Rectal smooth muscle tissue (tissue), 1 donor: ENCODE measurements around the gene RFX6.

Experiments used
- H3K27ac ChIP-seq: one replicate; pipeline ENCODE4 v1.7.0; 2013; ENCODE audit warnings: low read depth, low read length, inconsistent platforms
- H3K27me3 ChIP-seq: one replicate; pipeline ENCODE4 v1.7.0; 2013; ENCODE audit warnings: low read length; ENCODE audit not compliant: control insufficient read depth, insufficient read depth
- H3K36me3 ChIP-seq: one replicate; pipeline ENCODE4 v1.7.0; 2013; ENCODE audit warnings: low read length; ENCODE audit not compliant: control insufficient read depth, insufficient read depth
- H3K4me1 ChIP-seq: one replicate; pipeline ENCODE4 v1.7.0; 2013; ENCODE audit warnings: low read length; ENCODE audit not compliant: control insufficient read depth, insufficient read depth
- H3K4me3 ChIP-seq: one replicate; pipeline ENCODE4 v1.7.0; 2013; ENCODE audit warnings: low read length
- H3K9ac ChIP-seq: one replicate; pipeline ENCODE4 v1.7.0; 2013; ENCODE audit warnings: low read length

The RFX6 gene

GRCh38 chr6:116954938-116955337 is 77.9 kb downstream of the RFX6 start:
- Histone ChIP-seq H3K4me3 (no peak overlapping the region), H3K36me3 (no peaks in the 10 kb centered on the region), H3K4me1 (no peaks in the 10 kb centered on the region), H3K27me3 (no peaks in the 10 kb centered on the region), H3K9ac (no peak overlapping the region), H3K27ac (no peak overlapping the region)

GRCh38 chr6:116955773-116956172 is 78.7 kb downstream of the RFX6 start:
- no peaks in the 10 kb centered on the region for H3K27me3 ChIP-seq
- no peak overlapping the region for H3K27ac ChIP-seq
- H3K9ac ChIP-seq: no peak overlapping the region
- H3K4me1 ChIP-seq: no peaks in the 10 kb centered on the region
- no peaks in the 10 kb centered on the region for H3K36me3 ChIP-seq
- no peak overlapping the region for H3K4me3 ChIP-seq

GRCh38 chr6:116963972-116964371 is 86.9 kb downstream of the RFX6 start:
- Histone ChIP-seq H3K4me3 (no peak overlapping the region), H3K27me3 (no peaks in the 10 kb centered on the region), H3K9ac (no peak overlapping the region), H3K4me1 (no peaks in the 10 kb centered on the region), H3K27ac (no peak overlapping the region), H3K36me3 (no peaks in the 10 kb centered on the region)

GRCh38 chr6:116966675-116967576 is 89.9 kb downstream of the RFX6 start:
- Histone ChIP-seq H3K27me3 (no peaks in the 10 kb centered on the region), H3K9ac (no peak overlapping the region), H3K4me3 (no peak overlapping the region), H3K27ac (no peak overlapping the region), H3K36me3 (no peaks in the 10 kb centered on the region), H3K4me1 (no peaks in the 10 kb centered on the region)

GRCh38 chr6:116969211-116969863 is 92.3 kb downstream of the RFX6 start:
- Histone ChIP-seq H3K9ac (no peak overlapping the region), H3K4me1 (no peaks in the 10 kb centered on the region), H3K27ac (no peak overlapping the region), H3K36me3 (no peaks in the 10 kb centered on the region), H3K4me3 (no peak overlapping the region), H3K27me3 (no peaks in the 10 kb centered on the region)

- no peak overlapping the region for H3K9ac ChIP-seq
- no peaks in the 10 kb centered on the region for H3K27me3 ChIP-seq
- no peak overlapping the region for H3K4me3 ChIP-seq
- H3K4me1 ChIP-seq: no peaks in the 10 kb centered on the region
- no peak overlapping the region for H3K27ac ChIP-seq
- H3K36me3 ChIP-seq: no peaks in the 10 kb centered on the region
These were observed 94.9 kb downstream of the RFX6 start for GRCh38 chr6:116971959-116972358.

GRCh38 chr6:116973976-116974375 is 96.9 kb downstream of the RFX6 start:
- Histone ChIP-seq H3K9ac (no peak overlapping the region), H3K27me3 (no peaks in the 10 kb centered on the region), H3K36me3 (no peaks in the 10 kb centered on the region), H3K27ac (no peak overlapping the region), H3K4me3 (no peak overlapping the region), H3K4me1 (no peaks in the 10 kb centered on the region)

GRCh38 chr6:116974526-116975316 is 97.7 kb downstream of the RFX6 start:
- H3K36me3 ChIP-seq: no peaks in the 10 kb centered on the region
- H3K4me3 ChIP-seq: no peak overlapping the region
- no peak overlapping the region for H3K9ac ChIP-seq
- H3K27me3 ChIP-seq: no peaks in the 10 kb centered on the region
- no peak overlapping the region for H3K27ac ChIP-seq
- H3K4me1 ChIP-seq: no peaks in the 10 kb centered on the region

- Histone ChIP-seq H3K4me1 (no peaks in the 10 kb centered on the region), H3K27ac (no peak overlapping the region), H3K36me3 (no peaks in the 10 kb centered on the region), H3K27me3 (no peaks in the 10 kb centered on the region), H3K9ac (no peak overlapping the region), H3K4me3 (no peak overlapping the region)
These were observed 98.6 kb downstream of the RFX6 start for GRCh38 chr6:116975600-116975999.

- Histone ChIP-seq H3K36me3 (no peaks in the 10 kb centered on the region), H3K9ac (no peak overlapping the region), H3K27me3 (no peaks in the 10 kb centered on the region), H3K4me3 (no peak overlapping the region), H3K27ac (no peak overlapping the region), H3K4me1 (no peaks in the 10 kb centered on the region)
These were observed 102.5 kb downstream of the RFX6 start for GRCh38 chr6:116979560-116979959.
